ENCODE data around the gene STK33.

STK33 gene

DNA sequence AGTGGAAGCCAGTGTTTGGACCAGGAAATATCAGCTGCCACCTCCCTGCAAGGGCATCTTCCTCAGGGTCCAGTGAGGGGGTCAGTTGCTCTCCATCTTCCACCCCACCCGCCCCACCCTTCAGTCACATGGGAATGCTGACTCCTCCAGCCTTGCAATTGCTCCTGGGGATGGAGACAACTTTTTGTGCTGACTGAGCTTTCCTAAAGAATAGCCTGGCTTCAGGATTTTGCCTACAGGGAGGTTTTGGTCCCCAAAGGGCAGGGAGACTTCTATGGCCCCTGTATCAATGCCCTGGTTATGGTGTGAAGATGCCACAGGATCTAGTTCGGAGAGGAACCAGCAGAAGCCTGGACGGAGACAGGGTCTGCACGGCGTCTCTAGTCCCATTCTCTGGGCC lies 206.3 kb downstream of the STK33 start:
- Mint-ChIP-seq H3K27me3 (no peaks in the 10 kb centered on the region), H3K27ac (no peak overlapping the region), H3K36me3 (ENCODE audit: low read depth) (no peaks in the 10 kb centered on the region), H3K4me1 (no peaks in the 10 kb centered on the region), H3K9me3 (no peaks in the 10 kb centered on the region), H3K4me3 (no peak overlapping the region)
- DNase-seq (no peak), ATAC-seq (no peak)

GRCh38 chr11:8387141-8387540 lies 206.9 kb downstream of the STK33 start:
- no peak for DNase-seq
- no peak for ATAC-seq
- H3K27ac Mint-ChIP-seq: no peak overlapping the region
- H3K4me3 Mint-ChIP-seq: no peak overlapping the region
- no peaks in the 10 kb centered on the region for H3K9me3 Mint-ChIP-seq
- H3K4me1 Mint-ChIP-seq: no peaks in the 10 kb centered on the region
- no peaks in the 10 kb centered on the region for H3K36me3 Mint-ChIP-seq (ENCODE audit: low read depth)
- H3K27me3 Mint-ChIP-seq: no peaks in the 10 kb centered on the region

DNA sequence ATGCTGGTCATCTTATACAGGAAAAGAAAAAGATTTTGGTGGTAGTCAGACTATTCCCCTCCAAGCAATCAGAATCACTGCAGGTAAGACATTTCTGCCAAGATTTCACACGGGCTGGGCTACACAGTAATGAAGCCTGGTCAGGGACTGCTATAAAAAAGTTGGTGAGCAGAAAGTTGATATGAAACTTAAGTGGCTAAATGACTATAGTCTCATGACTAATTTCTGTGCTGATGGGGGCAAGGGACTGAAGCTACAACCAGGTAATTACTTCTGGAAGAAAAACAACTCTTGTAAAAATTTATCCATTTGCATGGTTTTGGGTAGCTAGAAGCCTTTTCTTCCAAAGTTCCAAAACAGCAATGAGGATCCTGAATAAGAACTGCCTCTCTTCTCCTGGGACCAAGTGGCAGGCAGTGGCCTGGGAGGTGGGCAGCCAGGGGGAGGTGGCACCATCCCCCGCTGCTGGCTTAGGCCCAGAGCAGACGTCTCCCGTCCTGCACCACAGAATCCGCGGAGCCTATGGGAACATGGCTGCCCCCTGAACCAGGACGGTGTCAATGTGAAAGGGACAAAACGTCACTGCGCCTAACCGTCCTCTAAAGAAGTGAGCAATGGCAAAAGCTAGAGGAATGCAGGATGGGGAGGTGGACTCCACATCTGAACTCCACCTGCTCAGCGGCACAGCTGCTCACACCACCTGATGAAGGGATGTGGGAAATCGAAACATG lies 207.7 kb downstream of the STK33 start:
- H3K4me3 Mint-ChIP-seq: no peak overlapping the region
- H3K9me3 Mint-ChIP-seq: no peaks in the 10 kb centered on the region
- DNase-seq (no peak), ATAC-seq (no peak)
- H3K27ac Mint-ChIP-seq: no peak overlapping the region
- no peaks in the 10 kb centered on the region for H3K4me1 Mint-ChIP-seq
- H3K27me3 Mint-ChIP-seq: no peaks in the 10 kb centered on the region
- H3K36me3 Mint-ChIP-seq (ENCODE audit: low read depth): no peaks in the 10 kb centered on the region

- H3K36me3 Mint-ChIP-seq (ENCODE audit: low read depth): no peaks in the 10 kb centered on the region
- DNase-seq: no peak
- H3K27ac Mint-ChIP-seq: no peak overlapping the region
- H3K27me3 Mint-ChIP-seq: no peaks in the 10 kb centered on the region
- H3K9me3 Mint-ChIP-seq: no peaks in the 10 kb centered on the region
- H3K4me1 Mint-ChIP-seq: no peaks in the 10 kb centered on the region
- no peak for ATAC-seq
- no peak overlapping the region for H3K4me3 Mint-ChIP-seq
Observed at GRCh38 chr11:8384199-8384821, 209.7 kb downstream of the STK33 start.

- Mint-ChIP-seq H3K27ac (no peak overlapping the region), H3K4me3 (no peak overlapping the region), H3K9me3 (no peaks in the 10 kb centered on the region), H3K27me3 (no peaks in the 10 kb centered on the region), H3K36me3 (ENCODE audit: low read depth) (no peaks in the 10 kb centered on the region), H3K4me1 (no peaks in the 10 kb centered on the region)
- DNase-seq (no peak), ATAC-seq (no peak)
Observed at GRCh38 chr11:8383627-8384026, 210.4 kb downstream of the STK33 start.

- Mint-ChIP-seq H3K4me3 (no peak overlapping the region), H3K4me1 (no peaks in the 10 kb centered on the region), H3K27ac (no peak overlapping the region), H3K27me3 (no peaks in the 10 kb centered on the region), H3K36me3 (ENCODE audit: low read depth) (no peaks in the 10 kb centered on the region), H3K9me3 (no peaks in the 10 kb centered on the region)
- DNase-seq: no peak
- ATAC-seq: no peak
Observed at GRCh38 chr11:8383227-8383626, 210.8 kb downstream of the STK33 start.

- no peaks in the 10 kb centered on the region for H3K27me3 Mint-ChIP-seq
Observed at GRCh38 chr11:8382436-8383053, 211.5 kb downstream of the STK33 start.

DNA sequence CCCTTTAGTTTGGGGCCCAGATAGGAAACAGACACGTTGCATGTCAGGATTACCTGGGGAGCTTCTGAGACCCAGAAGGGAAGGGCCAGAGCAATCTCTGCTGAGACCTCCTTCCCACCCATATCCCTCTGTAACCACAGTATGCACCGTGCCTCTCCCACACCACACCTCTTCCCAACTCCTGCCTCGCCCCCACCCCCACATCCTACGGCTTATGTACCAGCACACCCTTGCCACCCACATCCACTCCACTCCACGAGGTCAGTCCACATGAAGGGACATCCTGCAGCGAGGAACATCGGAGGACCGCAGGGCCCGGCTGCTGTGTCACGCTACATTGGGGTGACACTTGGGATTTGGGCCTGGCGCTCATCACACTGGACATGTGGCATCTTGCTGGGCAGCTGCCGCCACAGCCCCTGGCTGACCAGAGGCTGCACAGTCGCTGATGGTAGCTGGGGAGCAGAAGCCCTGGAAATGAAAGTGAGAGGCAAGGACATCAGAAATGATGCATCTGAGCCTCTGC lies 212.1 kb downstream of the STK33 start:
- H3K4me1 Mint-ChIP-seq: no peaks in the 10 kb centered on the region
- no peak for DNase-seq
- no peak overlapping the region for H3K4me3 Mint-ChIP-seq
- no peaks in the 10 kb centered on the region for H3K9me3 Mint-ChIP-seq
- H3K27me3 Mint-ChIP-seq: no peaks in the 10 kb centered on the region
- H3K27ac Mint-ChIP-seq: no peak overlapping the region
- no peak for ATAC-seq
- no peaks in the 10 kb centered on the region for H3K36me3 Mint-ChIP-seq (ENCODE audit: low read depth)

More at GRCh38 chr11:8382436-8383053, 211.5 kb downstream of the STK33 start:
- Mint-ChIP-seq H3K4me3 (no peak overlapping the region), H3K36me3 (ENCODE audit: low read depth) (no peaks in the 10 kb centered on the region), H3K9me3 (no peaks in the 10 kb centered on the region), H3K4me1 (no peaks in the 10 kb centered on the region), H3K27ac (no peak overlapping the region)
- ATAC-seq (no peak), DNase-seq (no peak)

DNA sequence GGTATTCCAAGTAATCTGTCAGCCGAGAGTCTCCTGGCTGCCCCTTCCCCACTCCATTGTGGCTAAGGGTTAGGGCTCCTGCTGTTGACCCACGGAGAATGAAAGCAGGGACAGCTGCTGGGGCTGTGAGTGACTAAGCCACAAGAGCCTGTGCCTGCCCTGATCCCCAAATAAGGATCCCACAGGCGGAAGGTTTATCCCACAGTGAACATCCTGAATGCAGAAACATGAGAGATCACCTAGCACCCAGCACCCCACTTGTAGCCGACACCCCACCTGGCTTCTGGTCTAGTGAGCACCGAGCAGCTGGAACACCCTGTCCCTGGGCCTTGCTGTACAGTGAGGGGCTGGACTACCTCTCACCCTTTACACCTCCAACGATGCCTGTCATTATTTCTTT lies 212.7 kb downstream of the STK33 start:
- DNase-seq (no peak), ATAC-seq (no peak)
- no peak overlapping the region for H3K4me3 Mint-ChIP-seq
- no peaks in the 10 kb centered on the region for H3K36me3 Mint-ChIP-seq (ENCODE audit: low read depth)
- H3K27ac Mint-ChIP-seq: no peak overlapping the region
- no peaks in the 10 kb centered on the region for H3K27me3 Mint-ChIP-seq
- H3K4me1 Mint-ChIP-seq: no peaks in the 10 kb centered on the region
- H3K9me3 Mint-ChIP-seq: no peaks in the 10 kb centered on the region

DNA sequence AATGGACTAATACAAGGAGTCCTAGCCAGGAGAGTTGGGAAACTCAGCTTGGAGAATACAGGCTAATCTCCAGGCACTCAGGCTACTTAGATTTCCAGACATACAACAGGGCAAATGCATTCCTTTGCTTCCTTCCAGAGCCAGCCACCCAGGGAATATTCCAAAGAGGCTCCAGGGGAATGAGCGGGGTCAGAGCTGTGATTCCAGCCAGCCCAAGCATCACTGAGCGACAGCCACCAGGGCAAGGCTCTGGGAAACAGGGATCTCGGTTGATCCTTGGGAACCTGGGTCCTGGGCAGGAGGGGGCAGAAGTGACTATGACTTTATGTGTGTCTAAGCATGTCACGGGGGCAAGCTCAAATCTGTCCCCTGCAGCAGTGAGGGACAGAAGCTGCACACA lies 218.1 kb downstream of the STK33 start:
- DNase-seq: no peak
- Mint-ChIP-seq H3K27me3 (no peaks in the 10 kb centered on the region), H3K4me1 (peaks cover 1% of the 10 kb centered on the region), H3K27ac (no peak overlapping the region), H3K9me3 (no peaks in the 10 kb centered on the region), H3K4me3 (no peak overlapping the region), H3K36me3 (ENCODE audit: low read depth) (no peaks in the 10 kb centered on the region)
- ATAC-seq: no peak

GRCh38 chr11:8375460-8375859 lies 218.6 kb downstream of the STK33 start:
- Mint-ChIP-seq H3K27ac (no peak overlapping the region), H3K36me3 (ENCODE audit: low read depth) (no peaks in the 10 kb centered on the region), H3K27me3 (no peaks in the 10 kb centered on the region), H3K9me3 (no peaks in the 10 kb centered on the region), H3K4me3 (no peak overlapping the region), H3K4me1 (peaks cover 1% of the 10 kb centered on the region)
- DNase-seq (no peak), ATAC-seq (no peak)

GRCh38 chr11:8374716-8375115 lies 219.3 kb downstream of the STK33 start:
- peaks cover 1% of the 10 kb centered on the region for H3K4me1 Mint-ChIP-seq
- ATAC-seq (no peak), DNase-seq (no peak)
- H3K36me3 Mint-ChIP-seq (ENCODE audit: low read depth): no peaks in the 10 kb centered on the region
- no peak overlapping the region for H3K4me3 Mint-ChIP-seq
- no peak overlapping the region for H3K27ac Mint-ChIP-seq
- H3K27me3 Mint-ChIP-seq: no peaks in the 10 kb centered on the region
- no peaks in the 10 kb centered on the region for H3K9me3 Mint-ChIP-seq

- Mint-ChIP-seq H3K4me1 (peaks cover 1% of the 10 kb centered on the region), H3K4me3 (no peak overlapping the region), H3K27ac (no peak overlapping the region), H3K27me3 (no peaks in the 10 kb centered on the region), H3K9me3 (no peaks in the 10 kb centered on the region), H3K36me3 (ENCODE audit: low read depth) (no peaks in the 10 kb centered on the region)
- DNase-seq (no peak), ATAC-seq (no peak)
Observed at GRCh38 chr11:8373519-8374432, 220.3 kb downstream of the STK33 start.

GRCh38 chr11:8372641-8373381 lies 221.2 kb downstream of the STK33 start:
- ATAC-seq (no peak), DNase-seq (no peak)
- H3K9me3 Mint-ChIP-seq: no peaks in the 10 kb centered on the region
- H3K4me3 Mint-ChIP-seq: no peak overlapping the region
- H3K36me3 Mint-ChIP-seq (ENCODE audit: low read depth): no peaks in the 10 kb centered on the region
- H3K27ac Mint-ChIP-seq: no peak overlapping the region
- no peaks in the 10 kb centered on the region for H3K27me3 Mint-ChIP-seq
- peaks cover 1% of the 10 kb centered on the region for H3K4me1 Mint-ChIP-seq
